Muscle layer of colon (tissue), 2 donors: ENCODE results near the gene TANC1.

ENCODE experiments used
- H3K27ac ChIP-seq: one replicate; pipeline ENCODE4 v1.7.0; 2013; ENCODE audit warnings: low read depth, mild to moderate bottlenecking, low read length, moderate library complexity
- H3K27me3 ChIP-seq, 2 donors: one replicate each; pipeline ENCODE4 v1.7.0; 2013; ENCODE audit warnings: low read length in 2 of 2, mild to moderate bottlenecking in 2 of 2; ENCODE audit not compliant: insufficient read depth in 2 of 2, control insufficient read depth in 1 of 2
- H3K36me3 ChIP-seq: one replicate; pipeline ENCODE4 v1.7.0; 2013; ENCODE audit warnings: mild to moderate bottlenecking, low read length; ENCODE audit not compliant: insufficient read depth
- H3K4me1 ChIP-seq: one replicate; pipeline ENCODE4 v1.7.0; 2013; ENCODE audit warnings: mild to moderate bottlenecking, low read length; ENCODE audit not compliant: insufficient read depth
- H3K4me3 ChIP-seq, 2 donors: one replicate each; pipeline ENCODE4 v1.7.0; 2013; ENCODE audit warnings: low read length in 2 of 2, low read depth in 1 of 2, mild to moderate bottlenecking in 1 of 2, moderate library complexity in 1 of 2
- H3K9ac ChIP-seq: one replicate; pipeline ENCODE4 v1.7.0; 2013; ENCODE audit warnings: low read length
- H3K9me3 ChIP-seq: one replicate; pipeline ENCODE4 v1.7.0; 2013; ENCODE audit warnings: mild to moderate bottlenecking, low read length
- donor health status: abdominal sarcoma.
- donor health status: Adenocarcinoma of cecum.

Gene TANC1

GRCh38 chr2:159157361-159158209 lies 189.1 kb downstream of the TANC1 start:
- Histone ChIP-seq H3K9ac (no peak overlapping the region), H3K4me1 (peaks cover 5% of the 10 kb centered on the region), H3K27me3 (no peaks in the 10 kb centered on the region), H3K27ac (no peak overlapping the region), H3K4me3 (no peak overlapping the region), H3K9me3 (no peaks in the 10 kb centered on the region), H3K36me3 (no peaks in the 10 kb centered on the region)

DNA sequence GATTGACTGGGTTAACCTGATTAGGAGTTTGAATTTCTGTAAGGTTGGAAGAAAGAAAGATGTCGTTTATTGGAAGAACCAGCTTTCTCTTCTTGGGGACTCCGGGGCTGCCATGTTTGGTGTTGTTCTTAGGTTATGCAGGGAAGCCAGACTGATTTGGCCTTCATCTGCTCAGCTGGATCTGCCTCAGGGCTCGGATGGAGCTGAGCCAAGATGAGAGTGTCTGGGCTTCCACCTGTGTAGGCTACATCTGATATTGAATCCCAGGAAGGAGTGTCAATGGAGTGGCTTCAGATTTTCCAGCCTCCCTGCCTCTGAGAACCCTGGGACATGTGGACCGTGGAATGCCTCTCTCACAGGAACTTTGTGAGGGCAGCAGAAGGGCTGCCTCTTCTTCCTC lies 192.0 kb downstream of the TANC1 start:
- Histone ChIP-seq H3K9me3 (no peaks in the 10 kb centered on the region), H3K27me3 (no peaks in the 10 kb centered on the region), H3K9ac (no peak overlapping the region), H3K4me3 (no peak overlapping the region), H3K36me3 (peaks cover 4% of the 10 kb centered on the region), H3K27ac (no peak overlapping the region), H3K4me1 (peaks cover 5% of the 10 kb centered on the region)

- Histone ChIP-seq H3K9ac (no peak overlapping the region), H3K27ac (no peak overlapping the region), H3K27me3 (no peaks in the 10 kb centered on the region), H3K36me3 (peaks cover 4% of the 10 kb centered on the region), H3K4me3 (no peak overlapping the region), H3K9me3 (no peaks in the 10 kb centered on the region), H3K4me1 (peaks cover 5% of the 10 kb centered on the region)
Measured at GRCh38 chr2:159160954-159161353, 192.5 kb downstream of the TANC1 start.

DNA sequence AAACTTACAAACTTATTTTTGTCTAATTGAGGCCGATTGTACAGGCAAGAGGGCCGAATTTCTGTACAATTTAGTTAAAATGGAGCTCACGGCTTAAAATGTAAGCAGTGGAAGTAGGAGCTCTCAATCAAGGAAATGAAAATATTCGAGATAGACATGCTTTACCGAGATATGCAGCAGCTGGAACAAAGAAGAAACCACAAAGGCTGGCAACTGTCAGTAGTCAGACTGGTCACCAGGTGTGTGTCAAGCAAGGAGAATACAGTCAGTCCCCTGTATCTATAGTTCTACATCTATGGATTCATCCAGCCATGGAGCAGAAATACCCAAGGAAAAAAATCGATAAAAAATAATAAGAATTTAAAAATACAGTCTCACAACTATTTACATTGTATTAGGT lies 195.5 kb downstream of the TANC1 start:
- H3K4me3 ChIP-seq, result no peak overlapping the region
- H3K27me3 ChIP-seq, result no peaks in the 10 kb centered on the region
- no peaks in the 10 kb centered on the region for H3K9me3 ChIP-seq
- no peak overlapping the region for H3K9ac ChIP-seq
- H3K36me3 ChIP-seq, result peaks cover 4% of the 10 kb centered on the region
- no peaks in the 10 kb centered on the region for H3K4me1 ChIP-seq
- H3K27ac ChIP-seq, result no peak overlapping the region

DNA sequence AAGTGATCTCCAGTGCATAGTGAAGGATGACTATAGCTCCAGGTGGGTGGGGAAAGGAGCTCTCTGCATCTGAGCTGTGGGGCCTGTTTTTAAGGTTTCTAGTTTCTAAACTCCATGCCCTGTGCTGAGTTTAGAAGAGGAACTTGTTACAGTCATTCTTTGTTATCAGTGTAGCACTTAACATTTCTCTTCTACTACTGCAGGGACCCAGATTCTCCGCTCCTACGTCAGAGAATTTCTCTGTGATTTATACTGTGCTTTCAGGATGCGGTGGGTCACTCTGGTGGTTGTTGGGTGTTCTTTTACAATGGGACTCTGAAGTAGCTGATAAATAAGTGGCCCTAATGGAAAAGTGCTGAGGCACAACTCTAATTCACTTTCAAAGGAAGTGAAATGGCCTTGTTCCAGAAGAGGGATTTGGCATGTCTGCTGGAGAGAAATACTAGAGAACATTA lies 196.0 kb downstream of the TANC1 start:
- H3K4me3 ChIP-seq, result no peak overlapping the region
- no peaks in the 10 kb centered on the region for H3K27me3 ChIP-seq
- H3K9me3 ChIP-seq, result no peaks in the 10 kb centered on the region
- H3K4me1 ChIP-seq, result no peaks in the 10 kb centered on the region
- no peak overlapping the region for H3K9ac ChIP-seq
- H3K36me3 ChIP-seq, result peaks cover 4% of the 10 kb centered on the region
- H3K27ac ChIP-seq, result no peak overlapping the region

GRCh38 chr2:159165048-159165447 lies 196.6 kb downstream of the TANC1 start:
- H3K36me3 ChIP-seq, result peaks cover 4% of the 10 kb centered on the region
- H3K4me1 ChIP-seq, result no peaks in the 10 kb centered on the region
- H3K4me3 ChIP-seq, result no peak overlapping the region
- no peak overlapping the region for H3K27ac ChIP-seq
- no peaks in the 10 kb centered on the region for H3K27me3 ChIP-seq
- no peaks in the 10 kb centered on the region for H3K9me3 ChIP-seq
- no peak overlapping the region for H3K9ac ChIP-seq

GRCh38 chr2:159168707-159169106 lies 200.3 kb downstream of the TANC1 start:
- Histone ChIP-seq H3K9me3 (no peaks in the 10 kb centered on the region), H3K27me3 (no peaks in the 10 kb centered on the region), H3K36me3 (peaks cover 22% of the 10 kb centered on the region), H3K4me3 (no peak overlapping the region), H3K27ac (no peak overlapping the region), H3K9ac (no peak overlapping the region), H3K4me1 (no peaks in the 10 kb centered on the region)

DNA sequence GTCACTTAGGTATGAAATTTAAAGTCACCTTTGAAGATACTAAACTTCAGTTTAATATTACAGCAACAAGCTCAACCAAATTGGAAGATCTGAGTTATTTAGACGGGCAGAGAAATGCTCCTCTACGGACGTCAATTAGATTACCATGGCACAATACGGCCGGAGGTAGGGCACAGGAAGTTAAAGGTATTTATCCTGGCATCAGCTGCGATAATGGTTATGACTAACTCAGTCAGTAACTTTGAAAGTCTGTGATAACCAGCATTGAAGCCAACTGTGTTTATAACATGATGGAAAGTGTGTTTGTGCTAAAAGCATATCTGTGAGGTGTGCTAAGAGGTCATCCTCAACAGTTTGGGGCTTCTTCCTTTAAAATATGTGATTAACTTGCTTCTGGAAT lies 200.7 kb downstream of the TANC1 start:
- Histone ChIP-seq H3K9me3 (no peaks in the 10 kb centered on the region), H3K4me1 (no peaks in the 10 kb centered on the region), H3K27me3 (no peaks in the 10 kb centered on the region), H3K9ac (no peak overlapping the region), H3K36me3 (peaks cover 22% of the 10 kb centered on the region), H3K27ac (no peak overlapping the region), H3K4me3 (no peak overlapping the region)

DNA sequence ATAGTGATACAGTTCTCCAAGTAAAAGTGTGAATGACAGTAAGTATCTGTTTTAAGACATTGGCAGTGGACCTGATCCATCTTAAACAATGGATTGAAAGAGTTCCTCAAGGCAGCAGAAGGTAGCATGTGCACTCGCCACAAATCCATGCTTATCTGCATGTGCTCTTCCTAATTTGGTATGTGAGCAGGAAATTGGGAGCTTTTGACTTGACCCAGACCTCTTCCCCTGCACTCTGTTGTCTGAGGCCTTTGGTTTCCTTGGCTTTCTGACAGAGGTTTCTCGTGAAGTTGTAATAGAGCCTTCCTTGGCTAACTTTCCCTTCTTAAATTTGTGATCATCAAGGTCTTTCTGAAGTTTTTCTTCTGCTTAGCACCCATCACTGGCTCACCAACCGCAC lies 204.0 kb downstream of the TANC1 start:
- Histone ChIP-seq H3K9ac (no peak overlapping the region), H3K4me1 (no peaks in the 10 kb centered on the region), H3K4me3 (no peak overlapping the region), H3K9me3 (no peaks in the 10 kb centered on the region), H3K27me3 (no peaks in the 10 kb centered on the region), H3K36me3 (peaks cover 22% of the 10 kb centered on the region), H3K27ac (peak overlapping the region; percentile 9)

DNA sequence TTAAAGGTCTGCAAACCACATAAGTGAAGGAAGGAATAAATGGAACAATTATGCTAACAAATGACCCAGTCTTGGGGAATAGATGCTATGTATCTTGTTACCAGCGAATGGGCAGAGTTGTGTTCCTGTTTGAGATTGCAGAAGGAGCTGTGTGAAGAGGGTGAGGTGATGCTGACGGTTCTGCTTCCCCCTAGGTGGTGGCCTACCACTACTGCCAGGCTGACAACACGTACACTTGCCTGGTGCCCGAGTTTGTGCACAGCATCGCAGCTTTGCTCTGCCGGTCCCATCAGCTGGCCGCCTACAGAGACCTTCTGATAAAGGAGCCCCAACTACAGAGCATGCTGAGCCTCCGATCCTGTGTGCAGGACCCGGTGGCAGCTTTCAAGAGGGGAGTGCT lies 206.3 kb downstream of the TANC1 start:
- H3K36me3 ChIP-seq, result peaks cover 33% of the 10 kb centered on the region
- no peak overlapping the region for H3K27ac ChIP-seq

GRCh38 chr2:159175182-159175581 lies 206.7 kb downstream of the TANC1 start:
- peaks cover 32% of the 10 kb centered on the region for H3K36me3 ChIP-seq
- no peaks in the 10 kb centered on the region for H3K4me1 ChIP-seq
- H3K9me3 ChIP-seq, result no peaks in the 10 kb centered on the region

More for the DNA sequence above, 206.3 kb downstream of the TANC1 start:
- no peak overlapping the region for H3K4me3 ChIP-seq
- no peak overlapping the region for H3K9ac ChIP-seq
- H3K9me3 ChIP-seq, result no peaks in the 10 kb centered on the region
- H3K27me3 ChIP-seq, result no peaks in the 10 kb centered on the region
- no peaks in the 10 kb centered on the region for H3K4me1 ChIP-seq

GRCh38 chr2:159175927-159176326 lies 207.5 kb downstream of the TANC1 start:
- Histone ChIP-seq H3K9me3 (no peaks in the 10 kb centered on the region), H3K27ac (no peak overlapping the region), H3K36me3 (peaks cover 25% of the 10 kb centered on the region), H3K4me3 (no peak overlapping the region), H3K27me3 (no peaks in the 10 kb centered on the region), H3K9ac (no peak overlapping the region), H3K4me1 (no peaks in the 10 kb centered on the region)

More at GRCh38 chr2:159175182-159175581, 206.7 kb downstream of the TANC1 start:
- no peak overlapping the region for H3K9ac ChIP-seq
- H3K27me3 ChIP-seq, result no peaks in the 10 kb centered on the region
- H3K27ac ChIP-seq, result no peak overlapping the region
- H3K4me3 ChIP-seq, result no peak overlapping the region
